ENCODE measurements around the gene ZNF75A. TPM values are rescaled to one million over a fixed set of nuclear protein-coding genes. Genes with fewer than 3 reads are reported as not detected.

Gene ZNF75A
- total RNA-seq, 1 experiment from 2014 or later = 15.9 TPM

- Histone ChIP-seq H3K27me3 (ENCODE audit: low read length) (0 out of 2 replicates have a peak, but pooled peaks cover 4% of the 10 kb centered on the region), H3K4me1 (ENCODE audit: insufficient read depth, low read length) (peaks cover 8% of the 10 kb centered on the region; the same call in 1 of the 2 replicates), H3K79me2 (ENCODE audit: low read length) (peaks cover 8% of the 10 kb centered on the region; the same call in 1 of the 2 replicates), H3K27ac (ENCODE audit: low read length) (peak overlapping the region; percentile 87), H3K4me2 (ENCODE audit: low read length) (peak overlapping the region; percentile 95), H3K9ac (ENCODE audit: low read length) (peak overlapping the region; percentile 93), H3K9me2 (replicated peaks; ENCODE audit: low read length) (no peaks in the 10 kb centered on the region), H3K9me3 (ENCODE audit: low read length) (no peaks in the 10 kb centered on the region), H3F3A (ENCODE audit: low read length, unreplicated experiment) (no peaks in the 10 kb centered on the region), H3K36me3 (ENCODE audit: low read depth, low read length) (no peaks in the 10 kb centered on the region), H3K4me3 (ENCODE audit: low read length) (peak overlapping the region; percentile 80), H2AFZ (ENCODE audit: low read length) (peak overlapping the region; percentile 92), H4K20me1 (ENCODE audit: low read length) (no peaks in the 10 kb centered on the region)
- ATAC-seq (peak; percentile 99), DNase-seq (peak; percentile 90)
- intact Hi-C loops (cut with micrococcal nuclease) = no loop called here
- CTCF ChIA-PET = no interaction called here
- POLR2A ChIA-PET (ENCODE audit: unreplicated experiment) = interaction anchor here (0.6 kb wide), 2 partner anchors 37 to 100 kb away, joined by 3 to 7 read pairs; no protein-coding TSS in a partner anchor
- TF ChIP-seq EZH2phosphoT487 (IDR thresholded peaks at IDR 0.05; ENCODE audit: borderline replicate concordance, low read length) (no peak), CTCF (conservative IDR thresholded peaks at IDR 0.05; ENCODE audit: low read depth, low read length) (no peak), EZH2 (IDR thresholded peaks at IDR 0.05; ENCODE audit: low read length, unreplicated experiment) (no peak)
- no TSS peak for BruUV-seq (replicated peaks)
These were observed 59.6 kb downstream of the ZNF75A start for GRCh38 chr16:3364774-3365427.

Other genes starting within 250 kb of the ZNF75A start
- 8.8 and 10.8 TPM in 2 replicates for gene IL32, start 239.9 kb upstream of the ZNF75A start, total RNA-seq (2014; rRNA removed)
- gene ZSCAN10, start 206.2 kb upstream of the ZNF75A start, total RNA-seq (2014; rRNA removed) = not detected in 2 replicates
- gene ZNF205, start 192.9 kb upstream of the ZNF75A start, total RNA-seq (2014; rRNA removed) = 19.0 and 27.0 TPM in 2 replicates
- 3.6 and 9.6 TPM in 2 replicates for gene ZNF213, start 170.5 kb upstream of the ZNF75A start, total RNA-seq (2014; rRNA removed)
- not detected in 2 replicates for gene OR1F1, start 117.3 kb upstream of the ZNF75A start, total RNA-seq (2014; rRNA removed)
- gene ZNF200, start 70.3 kb upstream of the ZNF75A start, total RNA-seq (2014; rRNA removed) = 4.7 and 5.0 TPM in 2 replicates
- gene MEFV, start 48.9 kb upstream of the ZNF75A start, total RNA-seq (2014; rRNA removed) = 0.04 TPM in 1 of 2 replicates, not detected in the other
- 52.2 and 68.7 TPM in 2 replicates for gene ZNF263, start 22.0 kb upstream of the ZNF75A start, total RNA-seq (2014; rRNA removed)
- gene TIGD7, start 67 bp upstream of the ZNF75A start, total RNA-seq (2014; rRNA removed) = 4.4 and 5.5 TPM in 2 replicates
- not detected in 2 replicates for gene OR2C1, start 50.4 kb downstream of the ZNF75A start, total RNA-seq (2014; rRNA removed)
- gene ZSCAN32, start 95.5 kb downstream of the ZNF75A start, total RNA-seq (2014; rRNA removed) = 5.9 and 7.5 TPM in 2 replicates
- 9.5 and 11.3 TPM in 2 replicates for gene ZNF174, start 95.7 kb downstream of the ZNF75A start, total RNA-seq (2014; rRNA removed)
- not detected in 2 replicates for gene ZNF597, start 138.0 kb downstream of the ZNF75A start, total RNA-seq (2014; rRNA removed)
- gene NAA60, start 138.2 kb downstream of the ZNF75A start, total RNA-seq (2014; rRNA removed) = 7.6 and 9.3 TPM in 2 replicates
- gene C16orf90, start 190.0 kb downstream of the ZNF75A start, total RNA-seq (2014; rRNA removed) = not detected in 2 replicates
- 6.2 and 7.9 TPM in 2 replicates for gene CLUAP1, start 195.5 kb downstream of the ZNF75A start, total RNA-seq (2014; rRNA removed)